Natural killer cell (primary cell): ENCODE results near the gene HSPA5. TPM values are rescaled to one million over a fixed set of nuclear protein-coding genes. Genes with fewer than 3 reads are reported as not detected.

Experiments used
- ATAC-seq, 3 donors: fragments of 150-1000 bp in 2 of 3; fragments of 200-7000 bp in 1 of 3; cut with Tn5 transposase; 1 replicate in 1 of 3; 2 replicates in 2 of 3; pipeline ENCODE4 v1.10.0; 2021; ENCODE audit warnings: mild to moderate bottlenecking in 2 of 3, moderate library complexity in 2 of 3
- DNase-seq, 2 donors: peaks; one replicate each; pipeline versions ENCODE4 v3.0.0 to v3.0.0-alpha.2; 2013 to 2021; ENCODE audit warnings: mixed read lengths in 1 of 2
- H3K27ac ChIP-seq: one replicate; pipeline ENCODE4 v1.5.1; 2013; ENCODE audit warnings: mild to moderate bottlenecking, low read length
- H3K27me3 ChIP-seq: one replicate; pipeline ENCODE4 v1.6.1; 2013; ENCODE audit warnings: low read length; ENCODE audit not compliant: control insufficient read depth, insufficient read depth
- H3K36me3 ChIP-seq: one replicate; pipeline ENCODE4 v1.6.1; 2013; ENCODE audit warnings: low read length; ENCODE audit not compliant: control insufficient read depth, insufficient read depth
- H3K4me1 ChIP-seq: one replicate; pipeline ENCODE4 v1.6.1; 2013; ENCODE audit warnings: low read length; ENCODE audit not compliant: control insufficient read depth, insufficient read depth
- H3K4me3 ChIP-seq: one replicate; pipeline ENCODE4 v1.5.1; 2013; ENCODE audit warnings: low read length
- H3K9me3 ChIP-seq: one replicate; pipeline ENCODE4 v1.6.1; 2013; ENCODE audit warnings: low read length; ENCODE audit not compliant: control insufficient read depth, insufficient read depth
- H3K27ac Mint-ChIP-seq, 2 donors: one replicate each; pipeline ENCODE4 v1.8.0; 2022; ENCODE audit warnings: mild to moderate bottlenecking in 2 of 2, mixed read lengths in 2 of 2, moderate library complexity in 1 of 2
- H3K27me3 Mint-ChIP-seq, 2 donors: one replicate each; pipeline ENCODE4 v1.8.0; 2022; ENCODE audit warnings: low read depth in 2 of 2, mixed read lengths in 2 of 2
- H3K36me3 Mint-ChIP-seq: one replicate; pipeline ENCODE4 v1.8.0; 2022; ENCODE audit warnings: mixed read lengths
- H3K4me1 Mint-ChIP-seq, 2 donors: one replicate each; pipeline ENCODE4 v1.8.0; 2022; ENCODE audit warnings: mixed read lengths in 2 of 2
- H3K4me3 Mint-ChIP-seq: one replicate; pipeline ENCODE4 v1.8.0; 2022; ENCODE audit warnings: mild to moderate bottlenecking, moderate library complexity, mixed read lengths
- H3K9me3 Mint-ChIP-seq, 2 donors: one replicate each; pipeline ENCODE4 v1.8.0; 2022; ENCODE audit warnings: mixed read lengths in 2 of 2
- CTCF ChIP-seq: fragments of 200-600 bp; IDR thresholded peaks from one replicate; pipeline ENCODE4 v1.8.0; 2022; ENCODE audit warnings: antibody characterized with exemption
- WGBS: methylation state at CpG from one replicate; pipeline ENCODE4 v1.1.7; 2013; ENCODE audit warnings: missing lambda C conversion rate; ENCODE audit not compliant: insufficient coverage; 5-methylcytosine and 5-hydroxymethylcytosine counted together
- intact Hi-C: fragments of 100-400 bp; cut with micrococcal nuclease; formaldehyde crosslinking; loops from one replicate; pipeline ENCODE4 v1.14.2; 2022
- total RNA-seq, 4 donors: library from RNA; stranded (reverse); fragments of 120-200 nt in 1 of 4; gene quantifications; one replicate each; pipeline versions ENCODE4 v1.2.3 to v1.2.4, GENCODE V29; 2013 to 2022

HSPA5 gene
- total RNA-seq, 3 donors from 2014 or later (not counting 1 experiment from before 2014, with no cell fraction given) = 222 to 281 (median 275) TPM

GRCh38 chr9:125240649-125240999 is 519 bp downstream of the HSPA5 start:
- under 1% methylated on average over 33 of the region's 33 CpGs for WGBS
- TF ChIP-seq CTCF = no peak
- Histone ChIP-seq H3K9me3 (no peaks in the 10 kb centered on the region), H3K36me3 (peaks cover 37% of the 10 kb centered on the region), H3K27me3 (no peaks in the 10 kb centered on the region), H3K4me3 (peak overlapping the region; percentile 97), H3K27ac (peak overlapping the region; percentile 91), H3K4me1 (peaks cover 35% of the 10 kb centered on the region)
- ATAC-seq (peak; percentile 1 to 4 (median 1)), DNase-seq (peak in 1 of 2 donors; percentile 63)
- no peaks in the 10 kb centered on the region for H3K9me3 Mint-ChIP-seq
- intact Hi-C loops = loop anchor here (10.0 kb wide), 1 partner anchor 376 kb away; the partner anchor contains the start of genes ARPC5L and RPL35
- peaks cover 23% of the 10 kb centered on the region for H3K36me3 Mint-ChIP-seq
- H3K4me3 Mint-ChIP-seq = peak overlapping the region; percentile 97
- H3K27me3 Mint-ChIP-seq = peaks cover 0 to 2% of the 10 kb centered on the region in 2 donors
- H3K4me1 Mint-ChIP-seq = peaks cover 59 to 61% of the 10 kb centered on the region in 2 donors
- peak overlapping the region; percentile 99 to 100 for H3K27ac Mint-ChIP-seq

- Mint-ChIP-seq H3K4me1 (peaks cover 66% of the 10 kb centered on the region in 2 donors), H3K27me3 (peaks cover 0 to 2% of the 10 kb centered on the region in 2 donors), H3K27ac (peak overlapping the region; percentile 99 to 100), H3K9me3 (no peaks in the 10 kb centered on the region), H3K36me3 (peaks cover 28% of the 10 kb centered on the region), H3K4me3 (peak overlapping the region; percentile 97)
- Histone ChIP-seq H3K4me3 (peak overlapping the region; percentile 97), H3K27ac (peak overlapping the region; percentile 91), H3K27me3 (no peaks in the 10 kb centered on the region), H3K36me3 (peaks cover 42% of the 10 kb centered on the region), H3K9me3 (no peaks in the 10 kb centered on the region), H3K4me1 (peaks cover 35% of the 10 kb centered on the region)
- intact Hi-C loops = loop anchor here (10.0 kb wide), 1 partner anchor 375 kb away; the partner anchor contains the start of genes ARPC5L and RPL35
- TF ChIP-seq CTCF = no peak
- ATAC-seq (no peak), DNase-seq (no peak)
- 41% methylated on average over 5 of the region's 8 CpGs for WGBS
Measured at GRCh38 chr9:125239631-125240597, 1.2 kb downstream of the HSPA5 start.

- H3K27me3 Mint-ChIP-seq = peaks cover 0 to 2% of the 10 kb centered on the region in 2 donors
- TF ChIP-seq CTCF = no peak
- peaks cover 66 to 68% of the 10 kb centered on the region in 2 donors for H3K4me1 Mint-ChIP-seq
- peak in 1 of 2 donors; percentile 12 for DNase-seq
- peaks cover 28% of the 10 kb centered on the region for H3K36me3 Mint-ChIP-seq
- 86% methylated on average over 14 of the region's 14 CpGs for WGBS
- peak overlapping the region; percentile 97 for H3K4me3 Mint-ChIP-seq
- Histone ChIP-seq H3K27me3 (no peaks in the 10 kb centered on the region), H3K4me1 (peaks cover 35% of the 10 kb centered on the region), H3K27ac (no peak overlapping the region), H3K36me3 (peaks cover 47% of the 10 kb centered on the region), H3K4me3 (no peak overlapping the region), H3K9me3 (no peaks in the 10 kb centered on the region)
- intact Hi-C loops = no loop called here
- H3K27ac Mint-ChIP-seq = peak overlapping the region; percentile 49 to 99
- no peaks in the 10 kb centered on the region for H3K9me3 Mint-ChIP-seq
- no peak for ATAC-seq
Measured at GRCh38 chr9:125238915-125239446, 2.2 kb downstream of the HSPA5 start.
